K562 (cell line): ENCODE measurements around the gene LRRC15. TPM values are rescaled to one million over a fixed set of nuclear protein-coding genes. Genes with fewer than 3 reads are reported as not detected.

ENCODE experiments used
- ATAC-seq: fragments of 200-7000 bp; cut with Tn5 transposase; 3 replicates; pipeline ENCODE4 v1.9.1; 2020; ENCODE audit warnings: moderate library complexity
- BruUV-seq: library from RNA; stranded (reverse); fragments of 400-500 nt; replicated peaks from 2 replicates; lab custom pipeline; 2021; lab: Mats Ljungman, UMichigan
- CTCF ChIA-PET: fragments of 300-600 bp; formaldehyde crosslinking; extraction: SDS; loops from one replicate; lab custom pipeline; 2021; ENCODE audit warnings: low intra/inter-chr PET ratio; lab: Yijun Ruan, JAX
- POLR2A ChIA-PET: fragments of 300-600, 350-650 bp; sonication (Branson Sonifier 250); formaldehyde crosslinking; extraction: SDS; loops from one replicate; lab custom pipeline; 2021; ENCODE audit warnings: antibody characterized with exemption, inconsistent platforms; lab: Yijun Ruan, JAX
- DNase-seq, 4 experiments: peaks; one replicate each; pipeline versions ENCODE4 v3.0.0 to v3.0.0-alpha.2; 2011 to 2018; ENCODE audit warnings: low spot score in 3 of 4, mixed read lengths in 3 of 4; ENCODE audit errors: extremely low read depth in 1 of 4
- FAIRE-seq: peaks from 2 replicates; lab custom pipeline; 2011; peaks lifted over from hg19 to GRCh38; lab: Jason Lieb, UNC
- H2AFZ ChIP-seq: 2 replicates; pipeline ENCODE4 v1.6.0; 2011; ENCODE audit warnings: low read depth, low read length, control low read depth, inconsistent platforms
- H3K27ac ChIP-seq: fragments of 200-600 bp; 3 replicates; pipeline ENCODE4 v1.8.0; 2011; ENCODE audit warnings: low read depth, mild to moderate bottlenecking, control low read depth, inconsistent platforms, low read length, moderate library complexity, mixed read lengths; ENCODE audit errors: extremely low read depth
- H3K27me3 ChIP-seq, 2 experiments: fragments of 300-600 bp in 1 of 2; 2 replicates in 1 of 2; 3 replicates in 1 of 2; pipeline versions ENCODE4 v1.6.0 to v1.8.0; 2011; ENCODE audit warnings: inconsistent platforms in 2 of 2, low read length in 2 of 2, mild to moderate bottlenecking in 1 of 2, mixed read lengths in 1 of 2, moderate library complexity in 1 of 2; ENCODE audit not compliant: control insufficient read depth in 2 of 2, insufficient read depth in 2 of 2
- H3K36me3 ChIP-seq: fragments of 300-600 bp; 3 replicates; pipeline ENCODE4 v1.8.0; 2011; ENCODE audit warnings: mild to moderate bottlenecking, low read length, inconsistent platforms; ENCODE audit not compliant: control insufficient read depth, insufficient read depth
- H3K4me1 ChIP-seq, 2 experiments: fragments of 200-600 bp in 1 of 2; replicated peaks in 1 of 2; 2 replicates in 1 of 2; 3 replicates in 1 of 2; pipeline versions ENCODE4 v1.5.1 to v1.8.0; 2011; ENCODE audit warnings: inconsistent platforms in 2 of 2, low read length in 2 of 2, mild to moderate bottlenecking in 1 of 2, mixed read lengths in 1 of 2, moderate library complexity in 1 of 2; ENCODE audit not compliant: control insufficient read depth in 2 of 2, insufficient read depth in 2 of 2
- H3K4me2 ChIP-seq: 2 replicates; pipeline ENCODE4 v1.6.1; 2011; ENCODE audit warnings: low read length, control low read depth, inconsistent platforms, mixed read lengths; ENCODE audit not compliant: insufficient read depth
- H3K4me3 ChIP-seq: fragments of 200-600 bp; sonication (generic), shearing (Covaris generic); 2 replicates; pipeline ENCODE4 v1.5.1; 2016; ENCODE audit warnings: control low read depth, inconsistent platforms
- H3K79me2 ChIP-seq: fragments of 200-600 bp; 3 replicates; pipeline ENCODE4 v1.8.0; 2011; ENCODE audit warnings: low read length, inconsistent platforms; ENCODE audit not compliant: control insufficient read depth, insufficient read depth
- H3K9ac ChIP-seq, 2 experiments: 2 replicates each; pipeline versions ENCODE4 v1.6.0 to v1.6.1; 2011; ENCODE audit warnings: low read depth in 2 of 2, low read length in 2 of 2, control low read depth in 1 of 2, inconsistent platforms in 1 of 2, mild to moderate bottlenecking in 1 of 2, mixed read lengths in 1 of 2; ENCODE audit not compliant: insufficient read depth in 1 of 2
- H3K9me1 ChIP-seq: one replicate; pipeline ENCODE4 v1.6.0; 2011; ENCODE audit warnings: inconsistent platforms, mild to moderate bottlenecking, low read length, moderate library complexity; ENCODE audit not compliant: control insufficient read depth, insufficient read depth
- H3K9me3 ChIP-seq: replicated peaks from 2 replicates; pipeline ENCODE4 v1.5.1; 2011; ENCODE audit warnings: low read depth, low read length, inconsistent platforms; ENCODE audit not compliant: control insufficient read depth, insufficient read depth
- H4K20me1 ChIP-seq: replicated peaks from 2 replicates; pipeline ENCODE4 v1.6.1; 2011; ENCODE audit warnings: low read length, inconsistent platforms, mixed read lengths; ENCODE audit not compliant: control insufficient read depth, insufficient read depth
- BDP1 ChIP-seq: IDR thresholded peaks from 3 replicates; pipeline ENCODE4 v1.6.1; 2011; ENCODE audit not compliant: insufficient read length, insufficient read depth
- CXXC5 ChIP-seq: fragments of 250-450 bp; sonication (Bioruptor Pico); IDR thresholded peaks from 2 replicates; pipeline ENCODE4 v1.8.0; 2022; ENCODE audit warnings: inconsistent platforms, mild to moderate bottlenecking, moderate library complexity
- DPF2 ChIP-seq: fragments of 450-650 bp; IDR thresholded peaks from 2 replicates; pipeline ENCODE4 v1.6.1; 2016
- ESRRA ChIP-seq: fragments of 450-650 bp; IDR thresholded peaks from 2 replicates; pipeline ENCODE4 v1.6.1; 2014; ENCODE audit warnings: low read depth, mild to moderate bottlenecking, moderate library complexity, borderline replicate concordance
- KDM1A ChIP-seq, 2 experiments: fragments of 450-650 bp; IDR thresholded peaks; 2 replicates each; pipeline ENCODE4 v1.6.1; 2016; ENCODE audit warnings: mild to moderate bottlenecking in 2 of 2
- KLF16 ChIP-seq: IDR thresholded peaks from 2 replicates; pipeline ENCODE4 v1.6.1; 2016; ENCODE audit warnings: antibody characterized with exemption
- MEIS2 ChIP-seq: fragments of 450-650 bp; IDR thresholded peaks from 2 replicates; pipeline ENCODE4 v1.6.1; 2014; ENCODE audit warnings: mild to moderate bottlenecking; ENCODE audit not compliant: partially characterized antibody
- MIER1 ChIP-seq: fragments of 450-650 bp; IDR thresholded peaks from 2 replicates; pipeline ENCODE4 v1.6.1; 2016; ENCODE audit warnings: antibody characterized with exemption, mild to moderate bottlenecking, low read depth
- NONO ChIP-seq, 2 experiments: fragments of 200-400 bp in 1 of 2; fragments of 450-650 bp in 1 of 2; formaldehyde crosslinking in 1 of 2; IDR thresholded peaks; 2 replicates each; pipeline ENCODE4 v1.6.1; 2017; ENCODE audit warnings: low read depth in 2 of 2, mild to moderate bottlenecking in 2 of 2, moderate library complexity in 2 of 2, low read length in 1 of 2
- RBFOX2 ChIP-seq: fragments of 200-400 bp; formaldehyde crosslinking; IDR thresholded peaks from 2 replicates; pipeline ENCODE4 v1.6.1; 2017; ENCODE audit warnings: low read depth, mild to moderate bottlenecking, low read length, moderate library complexity
- SMARCA5 ChIP-seq: fragments of 450-650 bp; IDR thresholded peaks from 2 replicates; pipeline ENCODE4 v1.6.1; 2016
- SPI1 ChIP-seq: IDR thresholded peaks from 2 replicates; pipeline ENCODE4 v1.6.1; 2011; ENCODE audit warnings: low read depth, low read length, control low read depth, borderline replicate concordance
- TAF1 ChIP-seq: IDR thresholded peaks from 2 replicates; pipeline ENCODE4 v1.6.1; 2011; ENCODE audit warnings: mild to moderate bottlenecking, low read length, moderate library complexity; ENCODE audit not compliant: insufficient read depth, control insufficient read depth, severe bottlenecking; ENCODE audit errors: extremely low read depth
- TCF15 ChIP-seq: fragments of 250-450 bp; sonication (Bioruptor Pico); IDR thresholded peaks from 2 replicates; pipeline ENCODE4 v1.8.0; 2022; ENCODE audit warnings: moderate library complexity, mild to moderate bottlenecking, inconsistent platforms
- ZNF23 ChIP-seq: fragments of 250-450 bp; sonication (Bioruptor Pico); IDR thresholded peaks from 2 replicates; pipeline ENCODE4 v1.4.0; 2020; ENCODE audit warnings: mild to moderate bottlenecking
- ZNF668 ChIP-seq: fragments of 250-450 bp; sonication (Bioruptor Pico); IDR thresholded peaks from 2 replicates; pipeline ENCODE4 v1.8.0; 2022; ENCODE audit warnings: mild to moderate bottlenecking, inconsistent platforms
- whole genome bisulfite sequencing: fragments of 100-300 bp; shearing (Covaris generic); methylation state at CpG from one replicate; pipeline ENCODE4 v1.1.6; 2016; ENCODE audit warnings: low coverage, mixed read lengths; ENCODE audit not compliant: insufficient coverage; ENCODE audit errors: missing lambda C conversion rate; 5-methylcytosine and 5-hydroxymethylcytosine counted together
- in situ Hi-C: fragments of 300-500 bp; cut with MboI; formaldehyde crosslinking; loops from 4 replicates; pipeline ENCODE4 v1.15.0; 2018; ENCODE audit warnings: inconsistent platforms, mixed read lengths
- intact Hi-C: fragments of 100-400 bp; cut with micrococcal nuclease; formaldehyde crosslinking; loops from 2 replicates; pipeline ENCODE4 v1.14.2; 2022
- polyA plus RNA-seq, 8 experiments: library from polyadenylated mRNA; depleted of rRNA in 4 of 8; stranded (reverse) in 5 of 8; unstranded in 3 of 8; fragments of >200 nt; fragmentation: Nextera tagmentation in 2 of 8; fragmentation: Illumina TruSeq in 1 of 8; extraction: Ambion mirVana in 2 of 8; extraction: Trizol in 1 of 8; gene quantifications; 2 replicates each; pipeline versions ENCODE4 v1.2.1 to v1.2.3, GENCODE V29; 2011 to 2014; ENCODE audit warnings: inconsistent platforms in 1 of 8, missing spikeins in 1 of 8
- total RNA-seq, 7 experiments: library from RNA; depleted of rRNA in 6 of 7; stranded (reverse); fragments of >200 nt in 6 of 7; fragmentation: Illumina TruSeq in 2 of 7; extraction: Trizol in 2 of 7; gene quantifications; 2 replicates each; pipeline versions ENCODE4 v1.2.1 to v1.2.3, GENCODE V29; 2011 to 2021; ENCODE audit warnings: low replicate concordance in 1 of 7
- TF ChIP-seq, protein P1 (sequence below): fragments of 450-650 bp; conservative IDR thresholded peaks from 2 replicates; pipeline ENCODE4 v1.6.1; 2016; ENCODE audit warnings: missing genetic modification characterization, low read depth, mild to moderate bottlenecking, missing compliant biosample characterization, moderate library complexity
- TF ChIP-seq, protein P2 (sequence below): fragments of 450-650 bp; IDR thresholded peaks from 2 replicates; pipeline ENCODE4 v1.7.0; 2016; ENCODE audit warnings: borderline replicate concordance
- TF ChIP-seq, protein P3 (sequence below): fragments of 450-650 bp; IDR thresholded peaks from 2 replicates; pipeline ENCODE4 v1.6.1; 2017; ENCODE audit warnings: mild to moderate bottlenecking, moderate library complexity

The LRRC15 gene
- total and polyA plus RNA-seq, 9 of the 15 experiments (the other 6 are each of a cell fraction or from before 2014, with no cell fraction given), result not detected

GRCh38 chr3:194376241-194376560 lies 6.7 kb upstream of the LRRC15 start:
- Histone ChIP-seq H4K20me1 (peaks cover 3% of the 10 kb centered on the region; the same call in 1 of the 2 replicates), H3K36me3 (no peaks in the 10 kb centered on the region), H3K9me1 (no peaks in the 10 kb centered on the region), H3K9ac (no peak overlapping the region), H3K4me2 (no peak overlapping the region), H3K9me3 (no peaks in the 10 kb centered on the region), H3K79me2 (no peaks in the 10 kb centered on the region), H2AFZ (no peak overlapping the region), H3K4me1 (no peaks in the 10 kb centered on the region), H3K27me3 (peaks cover 52 to 81% of the 10 kb centered on the region in 2 experiments), H3K27ac (no peak overlapping the region), H3K4me3 (no peak overlapping the region)
- no peak for DNase-seq
- 9% methylated on average over 10 of the region's 10 CpGs for WGBS
- FAIRE-seq, result no peak
- in situ Hi-C loops, result no loop called here
- intact Hi-C loops, result no loop called here
- ChIA-PET CTCF (no interaction called here), POLR2A (interaction anchor here (0.6 kb wide), 1 partner anchor 1537 kb away, joined by 3 read pairs; no protein-coding TSS in a partner anchor)
- no TSS peak for BruUV-seq
- ATAC-seq, result no peak
- TF ChIP-seq MEIS2, result no peak
- TF ChIP-seq ZNF668 (CRISPR knock-in tag), result no peak
- no peak for TF ChIP-seq TAF1
- TF ChIP-seq CXXC5 (CRISPR knock-in tag), result no peak
- no peak for TF ChIP-seq TCF15
- TF ChIP-seq SPI1, result no peak
- no peak for TF ChIP-seq RBFOX2
- no peak for TF ChIP-seq DPF2
- TF ChIP-seq, protein P1, sequence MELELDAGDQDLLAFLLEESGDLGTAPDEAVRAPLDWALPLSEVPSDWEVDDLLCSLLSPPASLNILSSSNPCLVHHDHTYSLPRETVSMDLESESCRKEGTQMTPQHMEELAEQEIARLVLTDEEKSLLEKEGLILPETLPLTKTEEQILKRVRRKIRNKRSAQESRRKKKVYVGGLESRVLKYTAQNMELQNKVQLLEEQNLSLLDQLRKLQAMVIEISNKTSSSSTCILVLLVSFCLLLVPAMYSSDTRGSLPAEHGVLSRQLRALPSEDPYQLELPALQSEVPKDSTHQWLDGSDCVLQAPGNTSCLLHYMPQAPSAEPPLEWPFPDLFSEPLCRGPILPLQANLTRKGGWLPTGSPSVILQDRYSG (tag), result no peak
- no peak for TF ChIP-seq SMARCA5
- TF ChIP-seq ESRRA, result no peak
- TF ChIP-seq KDM1A (IDR thresholded peaks at IDR 0.05), result no peak
- TF ChIP-seq, protein P2, sequence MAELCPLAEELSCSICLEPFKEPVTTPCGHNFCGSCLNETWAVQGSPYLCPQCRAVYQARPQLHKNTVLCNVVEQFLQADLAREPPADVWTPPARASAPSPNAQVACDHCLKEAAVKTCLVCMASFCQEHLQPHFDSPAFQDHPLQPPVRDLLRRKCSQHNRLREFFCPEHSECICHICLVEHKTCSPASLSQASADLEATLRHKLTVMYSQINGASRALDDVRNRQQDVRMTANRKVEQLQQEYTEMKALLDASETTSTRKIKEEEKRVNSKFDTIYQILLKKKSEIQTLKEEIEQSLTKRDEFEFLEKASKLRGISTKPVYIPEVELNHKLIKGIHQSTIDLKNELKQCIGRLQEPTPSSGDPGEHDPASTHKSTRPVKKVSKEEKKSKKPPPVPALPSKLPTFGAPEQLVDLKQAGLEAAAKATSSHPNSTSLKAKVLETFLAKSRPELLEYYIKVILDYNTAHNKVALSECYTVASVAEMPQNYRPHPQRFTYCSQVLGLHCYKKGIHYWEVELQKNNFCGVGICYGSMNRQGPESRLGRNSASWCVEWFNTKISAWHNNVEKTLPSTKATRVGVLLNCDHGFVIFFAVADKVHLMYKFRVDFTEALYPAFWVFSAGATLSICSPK, result no peak
- TF ChIP-seq KLF16, result no peak
- no peak for TF ChIP-seq ZNF23
- no peak for TF ChIP-seq MIER1
- TF ChIP-seq NONO (IDR thresholded peaks at IDR 0.05; ENCODE audit: low read depth in 2 of 2, low read length in 1 of 2), result no peak
- TF ChIP-seq, protein P3, sequence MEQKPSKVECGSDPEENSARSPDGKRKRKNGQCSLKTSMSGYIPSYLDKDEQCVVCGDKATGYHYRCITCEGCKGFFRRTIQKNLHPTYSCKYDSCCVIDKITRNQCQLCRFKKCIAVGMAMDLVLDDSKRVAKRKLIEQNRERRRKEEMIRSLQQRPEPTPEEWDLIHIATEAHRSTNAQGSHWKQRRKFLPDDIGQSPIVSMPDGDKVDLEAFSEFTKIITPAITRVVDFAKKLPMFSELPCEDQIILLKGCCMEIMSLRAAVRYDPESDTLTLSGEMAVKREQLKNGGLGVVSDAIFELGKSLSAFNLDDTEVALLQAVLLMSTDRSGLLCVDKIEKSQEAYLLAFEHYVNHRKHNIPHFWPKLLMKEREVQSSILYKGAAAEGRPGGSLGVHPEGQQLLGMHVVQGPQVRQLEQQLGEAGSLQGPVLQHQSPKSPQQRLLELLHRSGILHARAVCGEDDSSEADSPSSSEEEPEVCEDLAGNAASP, result no peak
- no peak for TF ChIP-seq BDP1
